GM19372 (cell line): Measurements from ENCODE around the gene PRKCE.

Experiments
- ATAC-seq: cut with Tn5 transposase; IDR thresholded peaks from one replicate; pipeline ENCODE4 v1.9.1; 2021; ENCODE audit warnings: mild to moderate bottlenecking, low read depth, moderate library complexity; ENCODE audit not compliant: unreplicated experiment

The PRKCE gene

DNA sequence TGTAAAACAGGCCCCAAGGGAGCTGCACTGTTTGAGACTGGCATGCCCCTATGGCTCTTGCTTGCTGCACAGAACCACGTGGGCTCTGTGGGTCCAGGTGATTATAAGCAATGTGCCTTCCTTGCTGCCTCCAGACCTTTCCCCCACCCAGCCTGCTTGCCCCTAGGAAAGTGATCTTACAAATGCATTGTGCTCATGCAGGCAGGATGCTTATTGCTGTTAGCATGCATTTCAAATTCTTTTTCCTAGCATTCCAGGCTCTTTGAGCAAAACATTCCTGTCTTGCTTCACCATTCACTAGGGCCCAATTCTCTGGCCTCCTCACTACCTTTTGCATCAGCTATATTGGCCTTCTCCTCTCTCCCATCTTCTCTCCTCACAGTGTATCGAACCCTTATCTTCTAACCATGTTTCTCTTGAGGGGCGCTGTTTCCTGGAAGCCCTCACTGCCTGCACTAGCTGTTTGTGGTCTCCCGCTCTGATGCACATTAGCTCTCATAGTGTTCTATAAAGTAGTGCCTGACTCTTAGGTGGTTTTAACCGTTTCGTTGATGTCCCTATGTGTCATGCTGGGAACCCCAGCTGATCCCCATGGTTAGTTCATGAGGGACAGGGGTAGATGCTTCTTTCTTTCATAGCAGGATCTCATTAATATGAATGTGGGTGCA is 492.8 kb downstream of the PRKCE start:
- ATAC-seq = no peak

DNA sequence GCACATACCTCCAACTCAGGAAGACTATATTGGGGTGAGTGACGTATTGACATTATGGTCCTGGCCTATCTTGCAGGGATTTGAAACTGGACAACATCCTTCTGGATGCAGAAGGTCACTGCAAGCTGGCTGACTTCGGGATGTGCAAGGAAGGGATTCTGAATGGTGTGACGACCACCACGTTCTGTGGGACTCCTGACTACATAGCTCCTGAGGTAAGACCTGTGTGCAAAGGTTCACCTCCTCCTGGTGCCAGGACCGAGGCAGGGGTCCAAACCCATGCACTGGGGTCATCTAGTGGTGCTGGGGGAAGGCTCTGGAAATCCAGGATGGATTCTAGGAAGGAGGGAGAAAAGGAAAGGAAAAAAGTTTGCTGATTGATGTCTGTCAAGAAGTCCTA is 493.5 kb downstream of the PRKCE start:
- no peak for ATAC-seq

DNA sequence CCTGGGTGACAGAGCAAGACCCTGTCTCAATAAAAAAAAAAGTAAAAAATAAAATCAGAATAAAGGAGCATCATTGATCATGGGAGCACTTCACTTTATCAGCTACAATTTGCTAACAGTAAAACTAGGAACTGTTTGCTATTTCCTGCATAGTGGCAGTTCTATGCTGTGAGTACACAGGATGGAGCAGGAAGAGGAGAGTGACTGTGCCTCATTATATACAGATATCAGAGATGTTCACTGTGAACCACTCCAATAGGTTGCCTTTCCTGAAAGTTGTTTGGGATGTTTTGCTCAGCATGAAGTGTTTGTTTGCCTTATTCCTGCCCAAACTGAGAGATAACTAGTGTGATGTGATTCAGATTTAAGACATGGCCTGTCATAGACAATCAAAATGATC is 494.4 kb downstream of the PRKCE start:
- no peak for ATAC-seq

DNA sequence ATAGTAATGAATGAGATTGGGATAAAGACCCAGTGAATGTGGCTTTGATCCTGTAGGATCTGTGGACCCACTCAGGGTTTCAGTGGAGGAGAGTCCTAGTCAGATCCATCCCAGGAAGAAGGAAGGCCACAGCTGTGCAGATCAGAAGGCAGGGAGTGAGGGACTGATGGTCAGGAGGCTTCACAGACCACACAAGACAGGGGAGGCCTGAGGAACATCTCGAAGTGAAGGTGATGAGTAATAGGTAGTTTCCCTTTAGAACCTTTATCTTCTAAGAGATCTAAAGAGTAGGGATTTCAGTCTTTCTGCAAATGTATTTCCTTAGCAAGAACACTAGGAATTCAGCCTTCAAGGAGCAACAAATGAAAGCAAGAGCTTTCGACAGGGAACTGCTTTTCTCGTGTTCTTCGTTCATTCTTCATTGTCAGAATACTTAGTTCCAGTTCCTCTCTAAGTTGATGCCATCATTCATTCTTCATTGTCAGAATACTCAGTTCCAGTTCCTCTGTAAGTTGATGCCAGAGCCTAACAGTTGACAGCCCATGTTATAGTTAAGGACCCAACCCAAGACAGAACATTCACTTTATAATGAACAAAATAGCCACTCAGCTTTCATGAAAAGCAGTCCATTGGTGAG is 495.5 kb downstream of the PRKCE start:
- ATAC-seq = no peak

DNA sequence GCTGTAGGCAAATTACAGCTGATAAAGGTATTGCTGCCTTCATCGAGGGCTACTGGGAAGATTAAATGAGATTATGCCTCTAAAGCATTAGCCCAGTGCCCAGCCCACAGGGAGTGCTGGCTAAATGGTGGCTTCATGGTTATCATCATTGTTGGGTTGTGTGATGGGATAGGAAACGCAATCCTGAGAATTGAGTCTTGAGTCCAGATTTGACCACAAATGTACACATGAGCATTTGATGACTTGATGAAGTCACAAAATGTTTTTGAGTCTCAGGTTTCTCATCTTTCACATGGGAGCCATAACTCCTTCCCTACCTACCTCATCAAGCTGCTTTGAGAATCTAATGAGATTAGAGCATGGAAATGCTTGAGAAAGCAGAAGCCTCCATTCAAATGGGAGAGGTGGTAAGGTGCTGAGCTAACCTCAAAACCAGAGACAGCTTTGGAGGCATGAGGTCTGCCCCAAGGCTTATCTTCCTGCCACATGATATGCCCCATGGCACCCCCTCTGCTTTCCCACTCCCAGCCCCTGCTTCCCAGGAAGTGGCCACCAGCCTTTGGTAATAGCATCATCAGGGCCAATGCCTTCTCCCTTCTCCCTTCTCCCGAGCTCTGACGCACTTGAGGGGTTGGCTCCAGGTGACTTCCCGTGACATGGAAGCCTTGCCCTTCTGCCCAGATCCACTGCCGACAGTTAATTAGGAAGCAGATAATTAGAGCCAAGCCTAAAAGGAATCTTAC is 496.3 kb downstream of the PRKCE start:
- no peak for ATAC-seq

DNA sequence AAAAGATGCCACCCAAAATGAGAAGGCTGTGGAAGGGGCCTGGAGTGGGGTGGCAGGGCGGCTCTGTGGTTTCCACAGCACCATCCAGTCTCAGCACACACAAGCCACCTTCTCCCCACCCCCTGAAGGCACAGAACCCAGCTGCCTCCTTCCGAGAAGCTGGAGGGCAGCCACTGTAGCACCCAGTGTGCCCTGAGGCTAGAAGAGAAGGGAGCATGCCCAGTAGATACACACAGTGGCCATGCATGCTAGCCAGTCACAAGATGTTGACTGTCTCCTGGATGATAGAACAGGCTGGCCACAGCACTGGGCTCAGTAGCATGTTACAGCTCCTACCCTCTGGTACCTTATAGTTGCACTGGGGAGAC is 496.9 kb downstream of the PRKCE start:
- no peak for ATAC-seq

DNA sequence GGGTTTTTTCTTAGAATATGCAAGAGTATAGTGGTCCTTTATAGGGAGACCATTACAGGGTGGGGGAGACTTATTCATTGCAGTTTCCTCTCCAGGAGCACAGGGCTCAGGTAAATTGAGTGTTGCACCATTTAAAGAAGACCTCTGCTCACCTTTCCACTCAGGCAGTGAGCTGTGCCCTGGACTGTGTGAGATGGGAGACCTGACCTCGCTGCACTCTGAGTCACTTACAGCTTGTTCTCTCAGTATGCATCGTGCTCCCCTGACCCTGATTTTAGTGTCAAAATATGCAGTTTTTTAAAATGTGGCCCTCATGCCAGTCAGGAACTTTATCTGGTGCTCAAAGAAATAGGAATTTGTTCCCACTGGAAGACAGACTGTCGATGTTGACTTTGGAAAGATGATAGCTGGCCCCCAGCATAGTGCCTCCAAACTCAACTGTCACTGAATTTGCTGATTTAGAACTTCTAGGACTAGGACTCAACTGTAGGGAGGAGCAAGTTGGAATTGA is 499.0 kb downstream of the PRKCE start:
- no peak for ATAC-seq

DNA sequence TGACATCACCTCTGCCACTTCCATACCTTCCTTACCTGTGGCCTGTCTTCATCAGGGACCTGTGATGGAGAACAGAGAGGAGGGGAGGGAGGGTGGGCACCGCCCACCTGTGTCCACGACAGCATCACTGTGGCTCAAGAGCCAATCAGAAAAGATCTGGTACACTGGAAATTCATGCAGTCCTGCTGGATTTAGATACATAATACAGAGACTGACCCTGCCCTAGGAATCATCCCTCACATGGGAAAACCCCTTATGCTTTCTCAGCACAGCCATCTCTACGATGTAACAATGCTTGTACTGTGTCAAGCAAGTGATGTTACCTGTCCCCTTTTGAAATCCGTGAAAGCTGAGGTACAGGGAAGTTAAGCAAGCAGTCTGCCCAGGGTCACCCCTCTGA is 500.1 kb downstream of the PRKCE start:
- no peak for ATAC-seq

DNA sequence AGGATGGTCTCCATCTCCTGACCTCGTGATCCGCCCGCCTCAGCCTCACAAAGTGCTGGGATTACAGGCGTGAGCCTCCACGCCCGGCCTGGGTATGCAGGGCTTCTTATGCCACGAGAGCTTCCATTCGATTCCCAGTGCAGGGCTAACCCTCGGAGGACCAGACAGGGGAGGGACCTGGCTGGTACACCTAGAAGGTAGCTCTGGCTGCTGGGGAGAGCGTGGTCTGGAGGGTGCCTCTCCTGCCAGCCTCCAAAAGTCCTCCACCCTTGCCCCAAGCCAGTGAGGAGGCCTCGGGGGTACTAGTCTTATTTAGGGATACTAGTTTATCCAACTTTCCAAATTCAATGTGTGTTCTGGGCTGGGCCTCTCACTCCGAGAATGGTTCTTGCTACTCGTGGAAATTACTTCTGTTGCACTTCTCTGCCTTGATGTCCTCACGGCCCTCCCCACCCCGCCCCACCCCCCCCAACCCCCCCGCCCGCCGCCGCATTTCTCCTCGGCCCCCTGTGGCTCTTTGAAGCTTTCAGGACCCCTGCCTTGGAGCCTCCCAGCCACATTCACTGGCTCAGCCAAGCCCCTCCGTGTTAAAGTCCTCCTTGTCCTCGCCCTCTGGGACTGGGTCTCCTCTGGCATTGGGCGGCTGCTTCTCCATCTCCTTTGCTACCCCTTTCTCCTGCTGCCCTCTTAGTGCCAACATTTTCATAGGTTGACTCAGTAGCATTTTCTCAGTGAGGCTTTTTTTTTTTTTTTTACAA is 502.7 kb downstream of the PRKCE start:
- no peak for ATAC-seq

DNA sequence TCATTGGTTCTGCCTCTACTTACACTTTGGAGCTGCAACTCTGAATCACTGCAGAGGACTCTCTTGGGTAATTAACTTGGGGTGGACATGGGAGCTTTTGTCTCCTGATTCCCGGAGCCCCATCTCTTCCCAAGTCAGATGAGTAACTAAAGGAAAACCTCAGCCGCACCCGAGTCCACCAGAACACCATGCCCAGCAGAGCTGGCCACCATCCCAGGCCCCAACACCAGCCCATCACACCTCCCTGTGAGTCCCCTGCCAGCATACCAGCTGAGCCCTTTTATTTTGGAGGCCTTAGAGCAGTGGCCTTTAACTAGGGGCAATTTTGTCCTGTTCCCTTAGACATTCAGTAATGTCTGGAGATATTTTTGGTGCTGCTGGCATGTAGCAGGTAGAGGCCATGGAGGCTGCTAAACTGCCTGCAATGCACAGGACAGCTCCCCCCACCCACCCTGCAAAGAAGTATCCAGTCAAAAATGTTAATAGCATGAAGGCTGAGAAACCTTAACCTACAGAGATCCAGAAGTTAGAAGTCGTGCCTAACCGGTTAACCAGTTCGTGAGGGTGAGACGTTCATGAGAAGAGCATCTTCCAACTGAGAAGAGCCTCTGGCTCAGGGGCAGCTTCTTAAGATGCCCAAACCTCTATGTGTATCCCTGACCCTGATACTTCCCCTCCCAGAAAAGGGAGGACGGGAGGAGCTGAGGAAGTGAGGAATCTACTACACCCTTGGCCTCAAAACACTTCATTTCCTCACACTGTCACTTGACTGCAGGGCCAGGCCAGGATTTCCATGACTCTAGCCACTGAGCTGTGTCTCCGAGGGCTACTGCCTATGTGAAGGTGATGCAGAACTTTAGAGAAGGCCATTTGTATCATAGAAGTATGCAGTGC is 505.8 kb downstream of the PRKCE start:
- no peak for ATAC-seq

DNA sequence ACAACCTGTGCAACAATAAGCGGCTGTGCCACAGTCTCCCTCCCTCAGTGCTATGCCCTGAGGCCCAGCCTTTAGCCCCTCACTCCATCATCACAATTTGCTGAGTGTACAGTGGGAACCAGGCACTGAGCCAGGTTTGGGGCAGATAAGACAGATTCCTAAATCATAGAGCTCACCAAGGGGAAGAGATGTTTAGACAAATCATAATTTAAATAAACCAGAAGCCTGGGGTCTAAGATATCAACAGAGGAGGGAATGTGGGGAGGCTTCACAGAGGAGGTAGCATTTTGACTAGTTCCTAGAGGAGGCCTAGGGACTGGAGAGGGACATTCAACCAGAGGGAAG is 506.5 kb downstream of the PRKCE start:
- ATAC-seq = no peak

DNA sequence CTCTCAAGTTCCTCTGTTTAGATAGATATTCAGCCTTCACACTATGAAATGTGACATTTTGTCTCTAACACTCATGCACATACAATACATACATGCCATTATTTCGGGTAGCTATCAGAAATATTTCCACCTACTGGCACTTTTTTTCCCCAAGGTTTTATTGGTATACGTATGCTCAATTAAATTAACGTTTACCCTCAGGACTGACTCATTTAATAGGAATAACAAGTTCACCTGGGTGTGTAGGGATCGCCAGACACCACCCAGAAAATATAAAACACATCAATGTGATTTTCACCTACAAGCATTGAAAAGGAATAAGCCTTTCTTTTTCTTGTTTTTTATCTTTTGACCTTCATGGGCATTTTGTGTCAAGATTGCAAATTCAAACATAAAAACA is 507.2 kb downstream of the PRKCE start:
- ATAC-seq = no peak

DNA sequence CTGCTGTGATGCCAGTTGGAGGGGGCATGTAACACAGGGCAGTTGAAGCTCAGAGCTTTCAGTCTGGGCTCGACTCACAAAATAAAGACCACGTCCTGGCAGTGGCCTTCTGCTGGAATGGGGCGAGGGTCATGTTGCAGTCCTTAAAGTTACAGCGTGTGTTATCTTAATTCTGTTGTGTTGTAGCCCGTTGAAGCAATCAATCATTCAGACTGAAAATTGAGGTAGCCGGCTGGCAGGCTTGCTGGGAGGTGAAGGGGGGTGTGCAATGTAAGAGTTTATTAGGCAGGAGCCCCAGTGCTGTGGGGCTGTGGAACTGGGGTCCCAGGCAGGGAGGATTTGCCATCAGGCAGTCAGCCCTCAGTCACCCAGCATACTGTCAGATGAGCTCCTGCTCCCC is 508.9 kb downstream of the PRKCE start:
- ATAC-seq = no peak

DNA sequence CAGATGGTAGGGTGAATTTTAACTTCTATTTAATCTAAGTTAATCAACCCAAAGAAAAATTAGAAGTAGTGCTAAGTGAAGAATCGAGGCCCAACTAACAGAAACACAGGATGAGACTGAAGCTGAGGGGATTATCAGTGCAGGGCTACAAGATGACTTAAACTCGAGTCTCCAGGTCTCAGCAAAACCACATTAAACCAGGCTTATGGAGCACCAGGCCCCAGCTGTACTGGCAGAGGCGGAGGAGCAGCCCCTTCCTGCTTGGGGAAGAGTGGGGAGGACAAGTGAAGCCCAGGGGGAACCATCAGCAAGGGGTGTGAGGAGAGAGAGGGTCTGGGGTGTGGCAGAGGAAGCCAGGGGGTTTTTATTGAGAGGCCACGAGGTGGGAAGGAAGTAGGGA is 509.8 kb downstream of the PRKCE start:
- no peak for ATAC-seq

DNA sequence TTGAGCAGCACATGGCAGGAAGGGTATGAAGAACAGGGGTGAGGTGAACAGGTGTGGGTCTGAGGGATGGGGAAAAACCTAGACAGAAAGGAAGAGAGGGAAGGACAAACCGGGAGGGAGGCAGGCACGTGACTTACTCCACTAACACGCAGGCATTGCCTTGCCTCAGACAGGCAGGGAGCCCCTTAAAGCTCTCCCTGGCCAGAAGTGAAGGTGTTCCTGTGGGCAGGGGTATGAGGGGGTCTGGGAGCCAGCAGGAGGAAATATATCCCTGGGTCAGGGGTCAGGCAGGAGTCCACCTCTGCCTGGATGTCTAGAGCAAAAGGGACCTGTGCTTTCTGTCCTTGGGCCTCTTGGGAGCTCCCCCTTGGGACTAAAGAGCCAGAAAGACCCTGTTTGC is 510.4 kb downstream of the PRKCE start:
- ATAC-seq = no peak

DNA sequence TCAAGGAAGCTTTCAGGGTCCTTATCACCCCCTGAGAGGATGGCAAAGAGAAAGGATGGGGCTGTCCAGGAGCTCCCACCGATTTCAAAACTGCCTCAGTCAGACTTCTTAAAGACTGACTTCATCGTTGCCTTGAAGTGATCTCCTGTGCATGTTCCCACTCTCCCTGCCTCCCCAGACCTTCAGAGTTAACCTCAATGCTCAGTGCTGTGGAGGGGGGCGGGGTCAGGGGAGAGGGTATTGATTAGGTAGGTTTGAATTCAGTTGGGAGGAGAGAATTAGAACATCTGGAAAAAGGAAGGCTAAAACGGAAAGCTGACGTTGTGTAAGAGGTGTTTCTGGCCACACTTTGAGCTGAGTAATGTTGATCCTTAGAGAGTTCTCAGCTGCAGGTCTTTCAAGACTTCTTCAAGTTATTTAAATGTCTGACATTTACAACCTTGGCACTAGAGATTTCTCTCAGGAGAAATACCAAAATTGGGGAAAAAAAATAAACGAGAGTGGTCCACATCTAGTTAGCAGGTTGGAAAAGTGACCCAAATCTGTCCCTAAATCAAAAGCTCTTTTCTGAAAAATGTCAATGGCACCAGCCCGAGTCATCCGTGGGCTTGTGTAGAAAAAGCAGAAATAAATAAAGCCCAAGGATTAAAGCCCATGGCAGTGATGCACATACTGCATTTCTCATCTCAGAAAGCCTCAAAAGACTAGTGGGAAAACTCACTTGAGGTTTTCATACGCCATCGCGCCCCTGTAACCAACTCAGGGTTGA is 511.0 kb downstream of the PRKCE start:
- ATAC-seq = no peak

DNA sequence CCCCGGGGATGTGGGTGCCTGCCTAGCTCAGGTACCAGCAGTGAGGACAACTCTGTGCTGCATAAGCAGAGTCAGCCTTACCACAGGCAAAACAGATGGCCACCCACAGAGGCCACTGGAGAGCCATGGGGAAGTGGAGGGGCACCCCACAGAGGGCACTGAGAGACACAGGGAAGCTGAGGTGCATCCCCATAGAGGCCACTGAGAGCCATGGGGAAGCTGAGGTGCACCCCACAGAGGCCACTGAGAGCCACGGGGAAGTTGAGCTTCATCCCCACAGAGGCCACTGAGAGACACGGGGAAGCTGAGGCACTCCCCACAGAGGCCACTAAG is 511.6 kb downstream of the PRKCE start:
- ATAC-seq = no peak

DNA sequence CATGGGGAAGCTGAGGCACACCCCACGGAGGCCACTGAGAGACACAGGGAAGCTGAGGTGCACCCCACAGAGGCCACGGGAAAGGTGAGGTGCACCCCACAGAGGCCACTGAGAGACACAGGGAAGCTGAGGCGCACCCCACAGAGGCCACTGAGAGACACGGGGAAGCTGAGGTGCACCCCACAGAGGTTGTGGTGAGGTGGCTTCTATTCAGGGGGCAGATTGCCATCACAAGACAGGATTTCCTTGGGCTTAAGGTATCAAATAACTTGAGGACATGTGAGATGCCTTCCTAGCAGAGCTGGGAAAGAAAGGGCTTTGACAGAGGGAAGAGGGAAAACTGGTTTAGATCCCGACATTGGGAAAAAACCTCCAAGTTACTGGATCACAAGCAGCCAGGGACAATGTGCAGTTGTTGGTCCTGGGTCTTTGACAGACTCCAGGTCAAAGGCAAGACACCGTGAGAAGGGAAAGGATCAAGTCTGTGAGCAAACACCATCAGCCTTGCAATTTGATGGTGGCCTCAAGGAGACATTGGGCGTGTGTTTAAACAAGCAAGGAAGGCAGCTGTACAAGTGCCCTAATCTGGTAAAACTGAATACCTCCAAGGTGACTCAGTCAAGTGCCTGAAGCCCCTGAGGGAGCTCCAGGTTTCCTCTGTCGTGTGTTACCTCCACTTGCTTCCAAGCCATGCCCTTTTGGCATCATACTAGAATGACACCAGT is 512.5 kb downstream of the PRKCE start:
- ATAC-seq = no peak
